ENCODE data around the gene MPPED2. TPM values are rescaled to one million over a fixed set of nuclear protein-coding genes. Genes with fewer than 3 reads are reported as not detected.

Gene MPPED2
- polyA plus RNA-seq, 5 donors = 2.3 to 5.2 (median 4.3) TPM

DNA sequence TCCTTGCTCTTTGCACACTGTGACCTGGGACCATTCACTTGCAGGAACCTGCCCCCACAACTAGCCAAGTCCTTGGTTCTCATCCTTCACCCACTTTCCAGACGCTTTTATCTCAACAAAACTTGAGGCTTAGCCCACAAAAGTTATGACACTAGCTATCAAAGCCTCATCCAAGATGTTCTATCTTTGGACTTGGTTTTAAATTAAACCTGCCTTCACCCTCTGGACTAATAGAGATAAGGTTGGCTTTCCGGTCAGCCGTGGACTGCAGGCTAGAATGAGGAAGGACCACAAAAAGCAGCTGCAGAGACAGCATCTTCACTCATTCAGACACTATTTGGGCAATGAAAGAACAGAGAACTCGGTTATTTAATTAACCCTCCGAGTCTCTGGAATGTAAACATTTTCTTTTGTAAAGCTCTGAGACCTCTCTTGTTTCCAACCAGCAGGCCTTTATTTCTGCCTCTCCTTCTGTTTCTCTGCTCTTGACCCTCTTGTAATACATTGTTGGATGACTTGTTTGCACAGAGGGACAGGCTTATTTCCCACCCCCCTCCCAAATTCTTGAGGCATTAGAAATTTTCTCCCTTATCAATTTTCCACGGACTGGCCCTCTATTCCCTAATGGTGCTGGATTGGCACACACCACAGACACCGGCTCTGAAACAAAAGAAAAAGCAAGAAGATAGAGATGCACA is 221.9 kb downstream of the MPPED2 start:
- DNase-seq = no peak

GRCh38 chr11:30360741-30361140 is 225.4 kb downstream of the MPPED2 start:
- DNase-seq = no peak

Data from right lung (tissue), 5 donors.